ENCODE results near the gene HKDC1. TPM values are rescaled to one million over a fixed set of nuclear protein-coding genes. Genes with fewer than 3 reads are reported as not detected.

HKDC1 gene
- total and polyA plus RNA-seq, 8 donors: 3.7 to 11.1 (median 7.3) TPM

GRCh38 chr10:69209787-69210484 lies 10.2 kb upstream of the HKDC1 start:
- peaks cover 0 to 30% (median 10%) of the 10 kb centered on the region in 3 donors for H3K36me3 ChIP-seq
- H3K27ac ChIP-seq: no peak overlapping the region
- no peaks in the 10 kb centered on the region for H3K27me3 ChIP-seq
- H3K4me3 ChIP-seq: no peak overlapping the region
- H3K9me3 ChIP-seq: no peaks in the 10 kb centered on the region
- WGBS, 2 donors: 63 to 69% methylated on average over 3 of the region's 3 CpGs
- no peaks in the 10 kb centered on the region for H3K4me1 ChIP-seq
- intact Hi-C loops (cut with DNase I): no loop called here
- TF ChIP-seq, protein P1, sequence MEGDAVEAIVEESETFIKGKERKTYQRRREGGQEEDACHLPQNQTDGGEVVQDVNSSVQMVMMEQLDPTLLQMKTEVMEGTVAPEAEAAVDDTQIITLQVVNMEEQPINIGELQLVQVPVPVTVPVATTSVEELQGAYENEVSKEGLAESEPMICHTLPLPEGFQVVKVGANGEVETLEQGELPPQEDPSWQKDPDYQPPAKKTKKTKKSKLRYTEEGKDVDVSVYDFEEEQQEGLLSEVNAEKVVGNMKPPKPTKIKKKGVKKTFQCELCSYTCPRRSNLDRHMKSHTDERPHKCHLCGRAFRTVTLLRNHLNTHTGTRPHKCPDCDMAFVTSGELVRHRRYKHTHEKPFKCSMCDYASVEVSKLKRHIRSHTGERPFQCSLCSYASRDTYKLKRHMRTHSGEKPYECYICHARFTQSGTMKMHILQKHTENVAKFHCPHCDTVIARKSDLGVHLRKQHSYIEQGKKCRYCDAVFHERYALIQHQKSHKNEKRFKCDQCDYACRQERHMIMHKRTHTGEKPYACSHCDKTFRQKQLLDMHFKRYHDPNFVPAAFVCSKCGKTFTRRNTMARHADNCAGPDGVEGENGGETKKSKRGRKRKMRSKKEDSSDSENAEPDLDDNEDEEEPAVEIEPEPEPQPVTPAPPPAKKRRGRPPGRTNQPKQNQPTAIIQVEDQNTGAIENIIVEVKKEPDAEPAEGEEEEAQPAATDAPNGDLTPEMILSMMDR (IDR thresholded peaks at IDR 0.05): no peak
- no peak for DNase-seq
- no peak for ATAC-seq
- no peak for FAIRE-seq

DNA sequence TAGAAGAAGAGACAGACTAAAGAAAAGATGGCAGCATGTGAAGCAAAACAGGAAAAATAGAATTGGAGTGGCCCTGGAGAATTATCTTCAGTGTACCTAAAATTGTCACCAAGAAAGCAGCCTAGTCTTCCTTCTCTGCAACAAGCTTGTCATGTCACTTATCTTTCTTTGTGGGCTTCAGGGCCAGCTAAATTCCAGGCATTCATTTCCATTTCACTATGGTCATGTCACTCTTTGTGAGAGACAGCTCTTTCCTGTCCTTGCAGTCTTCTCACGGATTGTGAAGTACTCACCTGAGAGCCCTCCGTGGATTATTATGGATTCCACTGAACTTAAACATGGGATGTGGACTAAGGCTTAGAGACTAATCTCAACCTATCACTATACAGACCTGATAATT lies 9.0 kb upstream of the HKDC1 start:
- TF ChIP-seq, protein P1 (IDR thresholded peaks at IDR 0.05): no peak
- H3K27me3 ChIP-seq: no peaks in the 10 kb centered on the region
- ATAC-seq (no peak), DNase-seq (no peak), FAIRE-seq (no peak)
- H3K27ac ChIP-seq: no peak overlapping the region
- no peak overlapping the region for H3K4me3 ChIP-seq
- WGBS, 2 donors: 23 to 41% methylated on average over 2 of the region's 2 CpGs
- no peaks in the 10 kb centered on the region for H3K9me3 ChIP-seq
- intact Hi-C loops (cut with DNase I): no loop called here
- H3K36me3 ChIP-seq: peaks cover 0 to 20% (median 10%) of the 10 kb centered on the region in 3 donors
- H3K4me1 ChIP-seq: peaks cover 0 to 3% (median 0%) of the 10 kb centered on the region in 3 donors

GRCh38 chr10:69211524-69211923 lies 8.6 kb upstream of the HKDC1 start:
- ATAC-seq: no peak
- no peak overlapping the region for H3K27ac ChIP-seq
- no peak overlapping the region for H3K4me3 ChIP-seq
- H3K9me3 ChIP-seq: no peaks in the 10 kb centered on the region
- 78% methylated on average over 3 of the region's 3 CpGs for WGBS, 2 donors
- FAIRE-seq: no peak
- H3K36me3 ChIP-seq: peaks cover 0 to 20% (median 10%) of the 10 kb centered on the region in 3 donors
- TF ChIP-seq, protein P1 (IDR thresholded peaks at IDR 0.05): no peak
- intact Hi-C loops (cut with DNase I): no loop called here
- H3K27me3 ChIP-seq: no peaks in the 10 kb centered on the region
- DNase-seq: no peak
- peaks cover 0 to 3% (median 0%) of the 10 kb centered on the region in 3 donors for H3K4me1 ChIP-seq

DNA sequence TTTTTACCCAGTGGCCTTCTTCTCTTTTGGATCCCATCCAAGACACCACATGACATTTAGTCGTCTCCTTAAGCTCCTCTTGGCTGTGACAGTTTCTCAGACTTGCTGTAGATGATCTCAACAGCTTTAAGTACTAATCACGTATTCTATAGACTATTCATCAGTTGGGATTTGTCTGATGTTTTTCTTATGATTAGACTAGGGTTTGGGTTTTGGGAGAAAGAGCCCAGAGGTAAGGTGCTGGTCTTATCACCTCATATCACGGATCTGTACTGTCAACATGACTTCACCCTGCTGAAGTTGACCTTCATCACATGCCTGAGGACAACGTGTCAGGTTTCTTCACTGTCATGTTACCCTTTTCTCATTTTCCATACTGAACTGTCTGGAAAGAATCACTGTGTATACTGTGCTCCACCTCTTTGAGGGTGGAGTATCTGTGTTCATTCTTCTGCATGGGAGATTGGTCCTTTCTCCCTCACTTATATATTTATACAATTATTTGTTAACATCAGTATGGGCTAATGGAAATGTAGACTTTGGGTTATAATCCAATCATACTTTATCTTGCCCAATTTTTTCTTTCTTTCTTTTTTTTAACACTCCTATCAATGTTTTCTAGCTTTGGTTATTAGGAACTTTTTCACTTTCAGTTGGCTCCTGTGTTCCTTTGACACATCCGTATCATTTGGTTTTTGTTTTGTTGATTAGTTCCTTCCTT lies 6.4 kb upstream of the HKDC1 start:
- Histone ChIP-seq H3K4me1 (peaks cover 0 to 3% (median 0%) of the 10 kb centered on the region in 3 donors), H3K27me3 (no peaks in the 10 kb centered on the region), H3K36me3 (peaks cover 0 to 2% (median 0%) of the 10 kb centered on the region in 3 donors), H3K27ac (no peak overlapping the region), H3K9me3 (no peaks in the 10 kb centered on the region), H3K4me3 (no peak overlapping the region)
- FAIRE-seq (no peak), DNase-seq (no peak), ATAC-seq (no peak)
- intact Hi-C loops (cut with DNase I): no loop called here
- 35% methylated on average over 5 of the region's 5 CpGs for WGBS, 2 donors
- TF ChIP-seq, protein P1 (IDR thresholded peaks at IDR 0.05): no peak
